ENCODE measurements around the gene DGKZ.

Gene DGKZ

DNA sequence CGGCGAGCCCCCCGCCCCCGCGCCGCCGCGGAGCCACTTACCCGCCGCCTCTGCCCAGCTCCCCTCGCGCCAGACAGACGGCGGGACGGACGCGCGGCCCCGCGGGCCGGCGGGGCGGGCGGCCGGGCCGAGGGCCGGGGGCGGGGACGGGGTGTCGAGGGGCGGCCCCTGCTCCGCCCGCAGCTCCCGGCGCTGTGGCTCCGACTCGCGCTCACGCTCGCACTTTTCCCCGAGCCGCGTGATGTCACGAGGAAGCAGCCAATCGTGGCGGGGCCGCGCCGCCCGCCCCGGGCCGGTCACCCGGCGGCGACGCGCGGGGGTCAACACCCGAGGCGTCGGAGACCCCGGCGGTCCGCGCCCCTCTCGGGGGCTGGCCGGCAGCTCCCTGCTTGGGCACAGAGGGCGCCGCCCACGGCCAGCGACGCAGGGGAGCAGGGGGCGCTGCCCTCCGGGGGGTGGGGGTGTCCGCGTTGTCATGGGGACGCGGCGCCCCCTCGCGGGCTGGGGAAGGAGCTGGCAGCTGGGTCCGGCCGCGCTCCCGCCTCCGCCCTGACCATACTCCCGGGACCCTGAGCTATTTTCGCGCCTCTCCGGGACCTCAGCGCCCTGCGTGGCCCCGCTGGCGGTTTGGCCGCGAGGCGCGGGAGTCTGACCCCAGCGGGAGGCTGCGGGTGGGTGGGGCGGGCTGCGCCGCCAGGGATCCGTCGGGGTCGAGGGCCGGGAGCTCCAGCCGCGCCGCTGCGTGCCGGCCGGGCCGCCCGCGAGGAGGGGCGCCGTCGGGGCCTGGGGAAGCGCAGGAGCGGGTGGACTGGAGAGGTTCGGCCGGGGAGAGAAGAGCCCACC, 44.5 kb downstream of the DGKZ start, which contains the start of gene CHRM4:
Gene CHRM4 (minus strand): TSS at position 199 of the 843 bp plus-strand sequence. CDS start 5,219 bp downstream, outside the sequence.
- Histone ChIP-seq H3K4me2 (ENCODE audit: low read depth, low read length, poor library complexity, severe bottlenecking) (peak within 1 kb of the TSS; percentile 61), H3K79me2 (ENCODE audit: insufficient read depth, low read length) (no peaks in the 10 kb centered on the region), H3F3A (ENCODE audit: insufficient read depth) (no peaks in the 10 kb centered on the region), H2AFZ (ENCODE audit: low read depth, low read length, severe bottlenecking) (no peak within 1 kb of the TSS), H3K4me3 (ENCODE audit: insufficient read depth, low read length, poor library complexity, severe bottlenecking) (peak within 1 kb of the TSS; percentile 53), H3K9me2 (replicated peaks; ENCODE audit: insufficient read depth, low read length) (no peaks in the 10 kb centered on the region), H3K9me3 (ENCODE audit: insufficient read depth, low read length) (no peaks in the 10 kb centered on the region), H3K27me3 (ENCODE audit: low read length) (no peaks in the 10 kb centered on the region), H3K27ac (ENCODE audit: low read depth, low read length) (no peak within 1 kb of the TSS), H3K9ac (ENCODE audit: low read length) (no peak within 1 kb of the TSS), H4K20me1 (ENCODE audit: low read depth, low read length) (peaks cover 4% of the 10 kb centered on the region; the same call in 1 of the 2 replicates), H3K36me3 (ENCODE audit: low read length) (no peaks in the 10 kb centered on the region)
- TF ChIP-seq, protein P1, sequence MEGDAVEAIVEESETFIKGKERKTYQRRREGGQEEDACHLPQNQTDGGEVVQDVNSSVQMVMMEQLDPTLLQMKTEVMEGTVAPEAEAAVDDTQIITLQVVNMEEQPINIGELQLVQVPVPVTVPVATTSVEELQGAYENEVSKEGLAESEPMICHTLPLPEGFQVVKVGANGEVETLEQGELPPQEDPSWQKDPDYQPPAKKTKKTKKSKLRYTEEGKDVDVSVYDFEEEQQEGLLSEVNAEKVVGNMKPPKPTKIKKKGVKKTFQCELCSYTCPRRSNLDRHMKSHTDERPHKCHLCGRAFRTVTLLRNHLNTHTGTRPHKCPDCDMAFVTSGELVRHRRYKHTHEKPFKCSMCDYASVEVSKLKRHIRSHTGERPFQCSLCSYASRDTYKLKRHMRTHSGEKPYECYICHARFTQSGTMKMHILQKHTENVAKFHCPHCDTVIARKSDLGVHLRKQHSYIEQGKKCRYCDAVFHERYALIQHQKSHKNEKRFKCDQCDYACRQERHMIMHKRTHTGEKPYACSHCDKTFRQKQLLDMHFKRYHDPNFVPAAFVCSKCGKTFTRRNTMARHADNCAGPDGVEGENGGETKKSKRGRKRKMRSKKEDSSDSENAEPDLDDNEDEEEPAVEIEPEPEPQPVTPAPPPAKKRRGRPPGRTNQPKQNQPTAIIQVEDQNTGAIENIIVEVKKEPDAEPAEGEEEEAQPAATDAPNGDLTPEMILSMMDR (IDR thresholded peaks at IDR 0.05; ENCODE audit: insufficient read depth, low read length, poor library complexity, severe bottlenecking): no peak
- no peak for TF ChIP-seq EZH2phosphoT487 (conservative IDR thresholded peaks at IDR 0.05; ENCODE audit: low read length)

DNA sequence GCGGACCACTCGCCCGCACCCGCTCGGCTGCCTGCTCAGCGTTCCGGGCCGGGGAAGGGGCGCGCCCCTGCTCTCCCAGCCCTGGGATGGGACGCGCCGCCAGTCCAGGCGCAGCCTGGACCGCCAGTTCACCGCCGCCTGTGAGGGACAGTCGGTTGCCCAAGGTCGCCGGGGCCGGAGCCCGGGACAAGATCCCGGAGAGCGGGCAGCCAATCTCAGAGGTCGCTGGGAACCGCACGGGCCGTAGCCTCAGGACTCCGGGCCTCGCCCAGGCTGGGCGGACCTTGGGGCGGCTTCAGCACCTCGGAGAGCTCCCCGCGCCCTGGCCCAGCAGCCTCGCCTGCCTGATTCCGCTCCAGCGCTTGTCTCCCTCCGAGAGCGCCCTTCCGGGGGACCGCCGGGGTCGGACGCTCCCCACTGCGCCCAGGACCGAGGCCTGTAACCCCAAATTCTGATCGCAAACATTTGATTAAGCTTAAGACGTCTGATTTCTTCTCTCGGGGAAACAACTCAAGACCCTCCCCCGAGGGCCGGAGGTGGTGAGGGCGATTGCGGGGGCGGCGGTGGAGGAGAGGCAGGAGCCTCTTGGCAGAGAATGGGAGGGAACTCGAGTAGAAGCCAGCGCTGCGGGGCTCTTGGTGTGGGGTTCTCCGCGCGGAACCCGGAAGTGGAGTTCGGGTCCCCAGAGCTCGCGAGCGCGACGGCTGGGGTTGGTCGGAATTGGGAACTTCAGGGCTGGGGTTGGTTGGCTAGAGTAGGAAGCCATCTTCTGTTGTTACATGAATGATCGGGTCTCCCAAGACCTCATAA, 45.4 kb downstream of the DGKZ start:
- no peaks in the 10 kb centered on the region for H3F3A ChIP-seq (ENCODE audit: insufficient read depth)
- H3K4me2 ChIP-seq (ENCODE audit: low read depth, low read length, poor library complexity, severe bottlenecking): peak overlapping the region; percentile 61
- peaks cover 4% of the 10 kb centered on the region; the same call in 1 of the 2 replicates for H4K20me1 ChIP-seq (ENCODE audit: low read depth, low read length)
- no peaks in the 10 kb centered on the region for H3K27me3 ChIP-seq (ENCODE audit: low read length)
- no peaks in the 10 kb centered on the region for H3K9me3 ChIP-seq (ENCODE audit: insufficient read depth, low read length)
- H3K9me2 ChIP-seq (replicated peaks; ENCODE audit: insufficient read depth, low read length): no peaks in the 10 kb centered on the region
- no peak overlapping the region for H3K27ac ChIP-seq (ENCODE audit: low read depth, low read length)
- peak overlapping the region; percentile 39 for H3K4me3 ChIP-seq (ENCODE audit: insufficient read depth, low read length, poor library complexity, severe bottlenecking)
- H3K79me2 ChIP-seq (ENCODE audit: insufficient read depth, low read length): no peaks in the 10 kb centered on the region
- H2AFZ ChIP-seq (ENCODE audit: low read depth, low read length, severe bottlenecking): no peak overlapping the region
- H3K36me3 ChIP-seq (ENCODE audit: low read length): no peaks in the 10 kb centered on the region
- TF ChIP-seq EZH2phosphoT487 (conservative IDR thresholded peaks at IDR 0.05; ENCODE audit: low read length): no peak
- TF ChIP-seq, protein P1 (IDR thresholded peaks at IDR 0.05; ENCODE audit: insufficient read depth, low read length, poor library complexity, severe bottlenecking): no peak
- H3K9ac ChIP-seq (ENCODE audit: low read length): no peak overlapping the region

DNA sequence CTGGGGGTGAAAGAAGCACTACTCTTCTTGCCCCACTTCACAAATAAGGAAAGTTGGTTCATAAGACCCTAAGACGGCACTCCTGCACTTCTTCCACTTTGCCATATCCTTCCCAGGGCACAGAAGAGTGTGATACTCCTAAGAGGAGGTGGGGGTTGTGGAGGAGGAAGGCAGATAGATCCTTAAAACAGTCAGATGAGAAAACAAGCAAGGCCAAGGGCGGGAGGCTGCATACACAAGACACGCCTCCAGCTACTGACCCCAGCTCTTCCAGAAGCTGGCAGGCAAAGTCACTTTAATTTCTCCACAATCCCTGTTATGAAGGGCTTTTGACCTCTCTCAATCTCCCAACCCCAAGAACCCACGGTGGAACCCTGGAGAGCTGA, 46.0 kb downstream of the DGKZ start:
- TF ChIP-seq EZH2phosphoT487 (conservative IDR thresholded peaks at IDR 0.05; ENCODE audit: low read length): no peak
- TF ChIP-seq, protein P1 (IDR thresholded peaks at IDR 0.05; ENCODE audit: insufficient read depth, low read length, poor library complexity, severe bottlenecking): no peak
- H3K36me3 ChIP-seq (ENCODE audit: low read length): no peaks in the 10 kb centered on the region
- H3K9me3 ChIP-seq (ENCODE audit: insufficient read depth, low read length): no peaks in the 10 kb centered on the region
- H3K9ac ChIP-seq (ENCODE audit: low read length): no peak overlapping the region
- no peak overlapping the region for H2AFZ ChIP-seq (ENCODE audit: low read depth, low read length, severe bottlenecking)
- H3K79me2 ChIP-seq (ENCODE audit: insufficient read depth, low read length): no peaks in the 10 kb centered on the region
- peaks cover 4% of the 10 kb centered on the region; the same call in 1 of the 2 replicates for H4K20me1 ChIP-seq (ENCODE audit: low read depth, low read length)
- peak overlapping the region; percentile 61 for H3K4me2 ChIP-seq (ENCODE audit: low read depth, low read length, poor library complexity, severe bottlenecking)
- H3K27me3 ChIP-seq (ENCODE audit: low read length): no peaks in the 10 kb centered on the region
- no peak overlapping the region for H3K4me3 ChIP-seq (ENCODE audit: insufficient read depth, low read length, poor library complexity, severe bottlenecking)
- no peaks in the 10 kb centered on the region for H3K9me2 ChIP-seq (replicated peaks; ENCODE audit: insufficient read depth, low read length)
- H3K27ac ChIP-seq (ENCODE audit: low read depth, low read length): no peak overlapping the region
- no peaks in the 10 kb centered on the region for H3F3A ChIP-seq (ENCODE audit: insufficient read depth)
